Peyer's patch (tissue), 4 donors: ENCODE data around the gene SBK3. TPM values are rescaled to one million over a fixed set of nuclear protein-coding genes. Genes with fewer than 3 reads are reported as not detected.

Source experiments
- DNase-seq, 3 donors: peaks; one replicate each; pipeline ENCODE4 v3.0.0-alpha.2; 2017 to 2019
- H3K27ac ChIP-seq, 4 donors: fragments of 200-600 bp; sonication (generic); one replicate each; pipeline ENCODE4 v1.5.1; 2016 to 2019
- H3K27me3 ChIP-seq, 2 donors: fragments of 200-600 bp; sonication (generic); one replicate each; pipeline ENCODE4 v1.5.1; 2019
- H3K36me3 ChIP-seq, 3 donors: fragments of 200-600 bp; sonication (generic); one replicate each; pipeline ENCODE4 v1.5.1; 2016 to 2019
- H3K4me1 ChIP-seq, 4 donors: fragments of 200-600 bp; sonication (generic); one replicate each; pipeline ENCODE4 v1.5.1; 2016 to 2019
- H3K4me3 ChIP-seq, 4 donors: fragments of 200-600 bp; sonication (generic); 1 replicate in 3 of 4; 2 replicates in 1 of 4; pipeline ENCODE4 v1.5.1; 2016 to 2019; ENCODE audit warnings: mild to moderate bottlenecking in 1 of 4
- H3K9me3 ChIP-seq, 4 donors: fragments of 200-600 bp; sonication (generic); one replicate each; pipeline ENCODE4 v1.5.1; 2016 to 2019; ENCODE audit warnings: mild to moderate bottlenecking in 1 of 4
- POLR2A ChIP-seq, 2 donors: fragments of 450-650 bp; IDR thresholded peaks; one replicate each; pipeline ENCODE4 v1.5.1; 2017; ENCODE audit warnings: antibody characterized with exemption in 2 of 2, mild to moderate bottlenecking in 2 of 2, moderate library complexity in 2 of 2
- total RNA-seq, 4 donors: library from RNA; depleted of rRNA; stranded (reverse); fragments of >200 nt; gene quantifications; one replicate each; pipeline ENCODE4 v1.1.0, GENCODE V29; 2016
- TF ChIP-seq, protein P1 (sequence below), 6 experiments: fragments of 450-650 bp in 4 of 6; fragments of 200-600 bp in 2 of 6; sonication (generic) in 1 of 6; IDR thresholded peaks; one replicate each; pipeline ENCODE4 v1.5.1; 2017 to 2019; ENCODE audit warnings: antibody characterized with exemption in 6 of 6, mild to moderate bottlenecking in 3 of 6, moderate library complexity in 1 of 6

SBK3 gene
- total RNA-seq, 4 donors from 2014 or later: 1.0 TPM; not detected in 3

- no peak for DNase-seq
- Histone ChIP-seq H3K36me3 (no peaks in the 10 kb centered on the region), H3K27ac (no peak overlapping the region), H3K9me3 (no peaks in the 10 kb centered on the region), H3K4me3 (no peak overlapping the region), H3K4me1 (peaks cover 0 to 9% (median 0%) of the 10 kb centered on the region in 4 donors), H3K27me3 (no peaks in the 10 kb centered on the region)
- no peak for TF ChIP-seq POLR2A (IDR thresholded peaks at IDR 0.05)
- TF ChIP-seq, protein P1, sequence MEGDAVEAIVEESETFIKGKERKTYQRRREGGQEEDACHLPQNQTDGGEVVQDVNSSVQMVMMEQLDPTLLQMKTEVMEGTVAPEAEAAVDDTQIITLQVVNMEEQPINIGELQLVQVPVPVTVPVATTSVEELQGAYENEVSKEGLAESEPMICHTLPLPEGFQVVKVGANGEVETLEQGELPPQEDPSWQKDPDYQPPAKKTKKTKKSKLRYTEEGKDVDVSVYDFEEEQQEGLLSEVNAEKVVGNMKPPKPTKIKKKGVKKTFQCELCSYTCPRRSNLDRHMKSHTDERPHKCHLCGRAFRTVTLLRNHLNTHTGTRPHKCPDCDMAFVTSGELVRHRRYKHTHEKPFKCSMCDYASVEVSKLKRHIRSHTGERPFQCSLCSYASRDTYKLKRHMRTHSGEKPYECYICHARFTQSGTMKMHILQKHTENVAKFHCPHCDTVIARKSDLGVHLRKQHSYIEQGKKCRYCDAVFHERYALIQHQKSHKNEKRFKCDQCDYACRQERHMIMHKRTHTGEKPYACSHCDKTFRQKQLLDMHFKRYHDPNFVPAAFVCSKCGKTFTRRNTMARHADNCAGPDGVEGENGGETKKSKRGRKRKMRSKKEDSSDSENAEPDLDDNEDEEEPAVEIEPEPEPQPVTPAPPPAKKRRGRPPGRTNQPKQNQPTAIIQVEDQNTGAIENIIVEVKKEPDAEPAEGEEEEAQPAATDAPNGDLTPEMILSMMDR (IDR thresholded peaks at IDR 0.05): no peak
Measured at GRCh38 chr19:55530996-55531395, 14.3 kb downstream of the SBK3 start.

DNA sequence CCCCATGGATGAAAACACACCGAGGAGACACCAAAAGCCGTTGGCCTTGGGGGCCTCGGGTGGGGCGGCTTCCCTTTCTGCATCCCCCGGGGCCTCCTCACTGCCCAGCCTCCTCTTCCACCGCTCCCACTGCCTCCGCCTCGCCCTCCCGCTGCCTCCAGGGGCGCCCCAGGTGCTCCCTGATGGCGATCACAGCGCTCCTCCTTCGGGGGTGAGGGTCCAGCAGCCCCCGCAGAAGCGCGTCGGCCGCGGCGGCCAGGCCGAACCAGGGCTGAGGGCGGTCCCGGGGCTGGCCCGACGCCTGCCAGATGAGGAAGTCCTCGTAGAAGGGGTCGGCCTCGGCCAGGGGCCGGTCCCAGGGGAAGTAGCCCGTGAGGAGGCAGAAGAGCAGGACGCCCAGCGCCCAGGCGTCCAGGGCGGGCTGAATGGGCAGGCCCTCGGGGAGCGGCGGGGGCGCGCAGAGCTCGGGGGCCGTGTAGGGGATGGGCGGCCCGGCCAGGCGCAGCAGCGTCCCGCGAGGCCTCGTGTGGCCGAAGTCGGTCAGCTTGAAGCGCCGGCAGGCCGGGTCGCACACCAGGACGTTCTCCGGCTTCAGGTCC is 15.6 kb downstream of the SBK3 start:
- Histone ChIP-seq H3K4me3 (no peak overlapping the region), H3K27me3 (no peaks in the 10 kb centered on the region), H3K36me3 (no peaks in the 10 kb centered on the region), H3K4me1 (peaks cover 0 to 10% (median 0%) of the 10 kb centered on the region in 4 donors), H3K9me3 (no peaks in the 10 kb centered on the region), H3K27ac (no peak overlapping the region)
- TF ChIP-seq, protein P1 (IDR thresholded peaks at IDR 0.05): no peak
- no peak for DNase-seq

- DNase-seq: no peak
- no peak overlapping the region for H3K4me3 ChIP-seq
- TF ChIP-seq, protein P1 (IDR thresholded peaks at IDR 0.05): no peak
- TF ChIP-seq POLR2A (IDR thresholded peaks at IDR 0.05): no peak
- no peaks in the 10 kb centered on the region for H3K36me3 ChIP-seq
- no peak overlapping the region for H3K27ac ChIP-seq
- no peaks in the 10 kb centered on the region for H3K27me3 ChIP-seq
- no peaks in the 10 kb centered on the region for H3K9me3 ChIP-seq
- H3K4me1 ChIP-seq: peaks cover 0 to 10% (median 0%) of the 10 kb centered on the region in 4 donors
Measured at GRCh38 chr19:55528030-55528803, 17.1 kb downstream of the SBK3 start.

DNA sequence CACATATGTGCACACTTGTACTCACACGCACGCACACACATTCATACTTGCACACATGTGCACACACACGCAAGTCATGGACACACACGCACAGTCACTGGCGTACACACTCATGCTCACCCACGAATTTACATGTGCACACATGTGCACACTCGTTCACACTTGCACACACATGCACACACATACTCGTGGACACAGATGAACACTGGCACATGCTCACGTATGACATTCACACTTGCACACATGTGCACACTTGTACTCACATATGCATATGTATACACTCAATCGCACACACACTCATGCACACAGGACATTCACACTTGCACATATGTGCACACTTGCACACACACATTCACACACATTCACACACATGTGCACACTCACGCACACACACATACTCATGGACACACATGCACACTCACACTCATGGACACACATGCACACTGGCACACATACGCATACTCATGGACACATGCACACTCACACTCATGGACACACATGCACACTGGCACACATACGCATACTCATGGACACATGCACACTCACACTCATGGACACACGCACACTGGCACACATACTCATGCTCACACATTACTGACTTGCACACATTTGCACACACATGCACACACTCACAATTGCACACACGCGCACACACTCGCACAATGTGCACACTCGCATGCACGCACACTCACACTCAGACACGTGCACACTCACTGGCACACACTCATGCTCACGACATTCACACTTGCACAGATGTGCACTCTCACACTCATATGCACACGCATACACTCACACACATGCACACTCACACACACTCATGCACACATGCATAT is 17.9 kb downstream of the SBK3 start:
- H3K27me3 ChIP-seq: no peaks in the 10 kb centered on the region
- no peak for DNase-seq
- H3K27ac ChIP-seq: no peak overlapping the region
- H3K9me3 ChIP-seq: no peaks in the 10 kb centered on the region
- TF ChIP-seq, protein P1 (IDR thresholded peaks at IDR 0.05): no peak
- TF ChIP-seq POLR2A (IDR thresholded peaks at IDR 0.05): no peak
- no peak overlapping the region for H3K4me3 ChIP-seq
- peaks cover 0 to 10% (median 0%) of the 10 kb centered on the region in 4 donors for H3K4me1 ChIP-seq
- no peaks in the 10 kb centered on the region for H3K36me3 ChIP-seq

DNA sequence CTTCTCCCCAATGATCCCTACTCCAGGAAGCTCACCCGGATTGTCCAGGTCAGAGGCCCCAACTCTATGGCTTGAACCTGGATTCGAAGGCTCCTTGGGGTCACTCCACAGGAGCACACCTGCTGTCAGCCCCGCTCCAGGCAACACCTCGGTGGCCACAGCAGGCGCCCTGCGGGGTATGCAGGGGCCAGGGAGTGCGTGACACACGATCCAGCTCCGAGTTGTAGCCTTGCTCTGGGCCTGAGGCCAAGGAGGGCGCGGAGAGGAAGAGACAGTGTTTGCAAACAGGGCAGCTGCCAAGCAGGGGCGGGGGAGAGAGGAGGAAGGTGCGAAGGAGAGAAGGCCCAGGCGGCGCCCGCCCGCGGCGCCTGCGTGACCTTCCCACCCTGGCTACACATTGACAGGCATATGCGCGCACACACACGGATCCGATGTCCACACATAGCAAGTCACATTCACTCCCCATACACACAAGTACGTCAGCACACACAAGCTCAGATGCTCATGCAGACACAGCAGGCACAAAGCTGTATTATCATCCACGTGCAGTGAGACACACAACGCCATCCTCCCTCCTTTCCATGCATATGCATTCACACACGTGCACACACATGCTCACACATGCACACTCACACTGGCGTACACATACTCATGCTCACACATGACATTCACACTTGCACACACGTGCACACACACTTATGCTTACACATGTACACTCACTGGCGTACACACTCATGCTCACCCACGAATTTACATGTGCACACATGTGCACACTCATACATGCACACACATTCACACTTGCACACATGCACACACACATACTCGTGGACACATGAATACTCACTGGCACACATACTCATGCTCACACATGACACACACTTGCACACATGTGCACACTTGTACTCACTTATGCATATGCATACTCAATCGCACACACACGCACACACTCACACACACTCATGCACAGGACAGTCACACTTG is 18.8 kb downstream of the SBK3 start:
- Histone ChIP-seq H3K9me3 (no peaks in the 10 kb centered on the region), H3K4me3 (no peak overlapping the region), H3K4me1 (peaks cover 0 to 10% (median 0%) of the 10 kb centered on the region in 4 donors), H3K36me3 (no peaks in the 10 kb centered on the region), H3K27ac (no peak overlapping the region), H3K27me3 (no peaks in the 10 kb centered on the region)
- DNase-seq: peak in 2 of 3 donors; percentile 61 to 82
- TF ChIP-seq POLR2A (IDR thresholded peaks at IDR 0.05): no peak
- TF ChIP-seq, protein P1 (IDR thresholded peaks at IDR 0.05): no peak
